Breast epithelium (tissue), 3 donors: Measurements from ENCODE around the gene IPO13.

Source experiments
- POLR2A ChIP-seq: fragments of 450-650 bp; IDR thresholded peaks from one replicate; pipeline ENCODE4 v1.6.1; 2016; ENCODE audit warnings: antibody characterized with exemption, mild to moderate bottlenecking, moderate library complexity
- TF ChIP-seq, protein P1 (sequence below), 3 donors: fragments of 450-650 bp; IDR thresholded peaks; one replicate each; pipeline ENCODE4 v1.5.1; 2016 to 2017; ENCODE audit warnings: antibody characterized with exemption in 3 of 3, mild to moderate bottlenecking in 3 of 3, moderate library complexity in 3 of 3

DNA sequence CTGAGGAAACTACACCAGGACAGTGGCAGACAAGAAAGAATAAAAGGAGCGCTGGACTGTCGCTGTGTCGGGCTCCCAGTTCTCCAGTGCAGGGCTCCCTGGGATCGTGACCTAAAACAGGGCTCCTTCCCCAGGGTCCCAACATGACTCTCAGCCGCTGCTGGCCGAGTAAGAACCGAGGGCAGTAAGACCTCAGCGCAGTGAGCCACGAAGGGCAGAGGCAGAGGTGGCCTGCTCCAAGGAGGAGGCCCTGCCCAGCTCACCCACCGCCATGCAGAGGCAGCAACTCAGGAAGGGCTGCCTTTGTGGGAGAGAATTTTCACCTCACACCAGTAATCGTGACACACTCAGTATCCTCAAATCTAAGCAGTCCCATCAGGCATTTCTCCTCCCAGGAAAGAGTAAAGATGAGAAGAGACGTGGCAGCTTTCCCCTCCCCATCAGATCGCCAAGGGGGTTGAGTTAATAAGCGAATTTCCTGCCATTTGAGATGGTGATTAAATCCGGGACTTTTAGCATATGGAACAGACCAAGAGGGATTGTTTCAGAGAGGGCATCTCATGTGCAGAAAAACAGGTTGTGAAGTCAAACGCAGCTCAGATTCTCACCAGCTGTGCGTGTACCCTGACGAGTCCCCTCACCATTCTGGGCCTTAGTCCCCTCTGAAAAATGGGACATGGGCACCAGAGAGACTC lies 32.9 kb upstream of the IPO13 start:
- TF ChIP-seq, protein P1, sequence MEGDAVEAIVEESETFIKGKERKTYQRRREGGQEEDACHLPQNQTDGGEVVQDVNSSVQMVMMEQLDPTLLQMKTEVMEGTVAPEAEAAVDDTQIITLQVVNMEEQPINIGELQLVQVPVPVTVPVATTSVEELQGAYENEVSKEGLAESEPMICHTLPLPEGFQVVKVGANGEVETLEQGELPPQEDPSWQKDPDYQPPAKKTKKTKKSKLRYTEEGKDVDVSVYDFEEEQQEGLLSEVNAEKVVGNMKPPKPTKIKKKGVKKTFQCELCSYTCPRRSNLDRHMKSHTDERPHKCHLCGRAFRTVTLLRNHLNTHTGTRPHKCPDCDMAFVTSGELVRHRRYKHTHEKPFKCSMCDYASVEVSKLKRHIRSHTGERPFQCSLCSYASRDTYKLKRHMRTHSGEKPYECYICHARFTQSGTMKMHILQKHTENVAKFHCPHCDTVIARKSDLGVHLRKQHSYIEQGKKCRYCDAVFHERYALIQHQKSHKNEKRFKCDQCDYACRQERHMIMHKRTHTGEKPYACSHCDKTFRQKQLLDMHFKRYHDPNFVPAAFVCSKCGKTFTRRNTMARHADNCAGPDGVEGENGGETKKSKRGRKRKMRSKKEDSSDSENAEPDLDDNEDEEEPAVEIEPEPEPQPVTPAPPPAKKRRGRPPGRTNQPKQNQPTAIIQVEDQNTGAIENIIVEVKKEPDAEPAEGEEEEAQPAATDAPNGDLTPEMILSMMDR (IDR thresholded peaks at IDR 0.05): no peak
- TF ChIP-seq POLR2A: no peak
